Measurements from ENCODE around the gene CHN2. TPM values are rescaled to one million over a fixed set of nuclear protein-coding genes. Genes with fewer than 3 reads are reported as not detected.

Gene CHN2
- polyA plus RNA-seq, 2 of the 4 experiments (the other 2 are of a cell fraction): 0.06 TPM; not detected in 1

DNA sequence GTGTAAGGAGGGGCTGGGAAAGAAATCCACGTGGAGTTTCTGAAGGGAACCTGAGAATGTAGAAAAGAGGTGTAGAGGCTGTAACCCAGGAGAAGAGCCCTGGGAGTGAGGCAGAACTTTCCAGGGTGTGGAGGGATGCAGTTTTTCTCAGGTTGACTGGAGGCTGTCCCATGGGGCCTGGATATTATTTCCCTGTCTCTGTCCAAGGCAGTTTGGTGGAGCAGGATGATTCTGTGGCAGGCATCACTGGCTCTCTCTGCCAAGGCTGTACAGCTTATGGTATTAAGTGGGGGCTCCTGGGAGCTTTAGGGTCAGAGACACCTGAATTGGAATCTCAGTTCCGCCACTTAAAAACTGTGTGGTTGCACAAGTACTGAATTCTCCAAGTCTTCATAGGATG, 81.6 kb downstream of the CHN2 start (continued):
- TF ChIP-seq, protein P1, sequence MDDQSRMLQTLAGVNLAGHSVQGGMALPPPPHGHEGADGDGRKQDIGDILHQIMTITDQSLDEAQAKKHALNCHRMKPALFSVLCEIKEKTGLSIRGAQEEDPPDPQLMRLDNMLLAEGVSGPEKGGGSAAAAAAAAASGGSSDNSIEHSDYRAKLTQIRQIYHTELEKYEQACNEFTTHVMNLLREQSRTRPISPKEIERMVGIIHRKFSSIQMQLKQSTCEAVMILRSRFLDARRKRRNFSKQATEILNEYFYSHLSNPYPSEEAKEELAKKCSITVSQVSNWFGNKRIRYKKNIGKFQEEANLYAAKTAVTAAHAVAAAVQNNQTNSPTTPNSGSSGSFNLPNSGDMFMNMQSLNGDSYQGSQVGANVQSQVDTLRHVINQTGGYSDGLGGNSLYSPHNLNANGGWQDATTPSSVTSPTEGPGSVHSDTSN (IDR thresholded peaks at IDR 0.05): no peak
- TF ChIP-seq RFX5 (IDR thresholded peaks at IDR 0.05): no peak
- no peak for TF ChIP-seq RARB (CRISPR knock-in tag; IDR thresholded peaks at IDR 0.05)
- no peak for TF ChIP-seq NFE2L2 (conservative IDR thresholded peaks at IDR 0.05; ENCODE audit: low read length)

DNA sequence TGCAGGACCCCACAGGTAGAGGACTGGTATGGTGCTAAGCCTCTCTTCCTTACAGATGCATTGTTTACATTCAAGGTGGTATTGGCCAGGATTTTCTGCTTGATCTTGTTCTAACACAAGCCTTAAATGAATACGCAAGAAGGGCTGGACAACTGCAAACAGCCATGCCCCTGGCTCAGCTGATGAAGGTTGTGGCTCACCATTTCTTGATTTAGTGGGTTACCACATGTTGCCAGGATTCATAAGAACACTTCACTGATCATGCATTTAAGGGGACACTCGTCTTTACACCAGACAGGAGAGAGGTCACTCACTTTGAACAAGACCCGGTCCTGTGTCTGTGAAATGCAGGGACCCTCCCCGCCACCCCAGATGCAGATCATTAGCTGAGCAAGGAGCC, 82.2 kb downstream of the CHN2 start:
- DNase-seq (ENCODE audit: low read depth in 1 of 2, low spot score in 1 of 2): no peak
- H3K9me3 ChIP-seq: no peaks in the 10 kb centered on the region
- POLR2A ChIA-PET: no interaction called here
- no peak for FAIRE-seq
- TF ChIP-seq EP300 (IDR thresholded peaks at IDR 0.05) (no peak), MYC (IDR thresholded peaks at IDR 0.05; ENCODE audit: borderline replicate concordance, low read length) (no peak), HDAC2 (IDR thresholded peaks at IDR 0.05) (no peak), HOXB13 (CRISPR knock-in tag; IDR thresholded peaks at IDR 0.05; ENCODE audit: low read depth) (no peak), KDM1A (IDR thresholded peaks at IDR 0.05; ENCODE audit: low read depth) (no peak), RNF2 (IDR thresholded peaks at IDR 0.05; ENCODE audit: borderline replicate concordance, low read depth) (no peak), MAZ (IDR thresholded peaks at IDR 0.05; ENCODE audit: borderline replicate concordance, low read depth, low read length) (no peak), ZSCAN20 (CRISPR knock-in tag; IDR thresholded peaks at IDR 0.05) (no peak), RARB (CRISPR knock-in tag; IDR thresholded peaks at IDR 0.05) (no peak), ESRRA (IDR thresholded peaks at IDR 0.05; ENCODE audit: borderline replicate concordance, low read length) (no peak), TP53 (CRISPR knock-in tag; IDR thresholded peaks at IDR 0.05) (no peak), CHD4 (IDR thresholded peaks at IDR 0.05; ENCODE audit: borderline replicate concordance) (no peak), CHD2 (IDR thresholded peaks at IDR 0.05; ENCODE audit: low read length, partially characterized antibody) (no peak), JUNB (IDR thresholded peaks at IDR 0.05) (no peak), GATA3 (IDR thresholded peaks at IDR 0.05; ENCODE audit: borderline replicate concordance) (no peak), FOXS1 (CRISPR knock-in tag; IDR thresholded peaks at IDR 0.05) (no peak)
- TF ChIP-seq, protein P2, sequence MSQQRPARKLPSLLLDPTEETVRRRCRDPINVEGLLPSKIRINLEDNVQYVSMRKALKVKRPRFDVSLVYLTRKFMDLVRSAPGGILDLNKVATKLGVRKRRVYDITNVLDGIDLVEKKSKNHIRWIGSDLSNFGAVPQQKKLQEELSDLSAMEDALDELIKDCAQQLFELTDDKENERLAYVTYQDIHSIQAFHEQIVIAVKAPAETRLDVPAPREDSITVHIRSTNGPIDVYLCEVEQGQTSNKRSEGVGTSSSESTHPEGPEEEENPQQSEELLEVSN (IDR thresholded peaks at IDR 0.05; ENCODE audit: borderline replicate concordance, low read depth): no peak
- TF ChIP-seq, protein P3, sequence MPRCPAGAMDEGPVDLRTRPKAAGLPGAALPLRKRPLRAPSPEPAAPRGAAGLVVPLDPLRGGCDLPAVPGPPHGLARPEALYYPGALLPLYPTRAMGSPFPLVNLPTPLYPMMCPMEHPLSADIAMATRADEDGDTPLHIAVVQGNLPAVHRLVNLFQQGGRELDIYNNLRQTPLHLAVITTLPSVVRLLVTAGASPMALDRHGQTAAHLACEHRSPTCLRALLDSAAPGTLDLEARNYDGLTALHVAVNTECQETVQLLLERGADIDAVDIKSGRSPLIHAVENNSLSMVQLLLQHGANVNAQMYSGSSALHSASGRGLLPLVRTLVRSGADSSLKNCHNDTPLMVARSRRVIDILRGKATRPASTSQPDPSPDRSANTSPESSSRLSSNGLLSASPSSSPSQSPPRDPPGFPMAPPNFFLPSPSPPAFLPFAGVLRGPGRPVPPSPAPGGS (IDR thresholded peaks at IDR 0.05): no peak
- TF ChIP-seq, protein P4, sequence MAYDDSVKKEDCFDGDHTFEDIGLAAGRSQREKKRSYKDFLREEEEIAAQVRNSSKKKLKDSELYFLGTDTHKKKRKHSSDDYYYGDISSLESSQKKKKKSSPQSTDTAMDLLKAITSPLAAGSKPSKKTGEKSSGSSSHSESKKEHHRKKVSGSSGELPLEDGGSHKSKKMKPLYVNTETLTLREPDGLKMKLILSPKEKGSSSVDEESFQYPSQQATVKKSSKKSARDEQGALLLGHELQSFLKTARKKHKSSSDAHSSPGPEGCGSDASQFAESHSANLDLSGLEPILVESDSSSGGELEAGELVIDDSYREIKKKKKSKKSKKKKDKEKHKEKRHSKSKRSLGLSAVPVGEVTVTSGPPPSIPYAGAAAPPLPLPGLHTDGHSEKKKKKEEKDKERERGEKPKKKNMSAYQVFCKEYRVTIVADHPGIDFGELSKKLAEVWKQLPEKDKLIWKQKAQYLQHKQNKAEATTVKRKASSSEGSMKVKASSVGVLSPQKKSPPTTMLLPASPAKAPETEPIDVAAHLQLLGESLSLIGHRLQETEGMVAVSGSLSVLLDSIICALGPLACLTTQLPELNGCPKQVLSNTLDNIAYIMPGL (CRISPR knock-in tag; IDR thresholded peaks at IDR 0.05; ENCODE audit: borderline replicate concordance): no peak
- CTCF ChIA-PET: no interaction called here
- no peak overlapping the region for H3K27ac ChIP-seq
- no peaks in the 10 kb centered on the region for H3K4me1 ChIP-seq
- 42% methylated on average over 3 of the region's 4 CpGs for WGBS (ENCODE audit: missing lambda C conversion rate)
- no peak for ATAC-seq
- no peak overlapping the region for H3K4me2 ChIP-seq
- H3K4me3 ChIP-seq: no peak overlapping the region

Data from A549 (cell line).